HepG2 (cell line): ENCODE results near the gene LYSMD1.

ENCODE experiments used
- ZNF224 ChIP-seq: sonication (generic); formaldehyde crosslinking; IDR thresholded peaks from 2 replicates; pipeline ENCODE4 v1.5.0; 2020; ENCODE audit warnings: mild to moderate bottlenecking, missing genetic modification reagents
- TF ChIP-seq, protein P1 (sequence below): sonication (generic); formaldehyde crosslinking; IDR thresholded peaks from 2 replicates; pipeline ENCODE4 v1.8.1; 2023; ENCODE audit warnings: missing genetic modification reagents, inconsistent platforms, borderline replicate concordance
- TF ChIP-seq, protein P2 (sequence below): sonication (generic); formaldehyde crosslinking; IDR thresholded peaks from 2 replicates; pipeline ENCODE4 v1.5.0; 2020; ENCODE audit warnings: mild to moderate bottlenecking, missing genetic modification reagents, moderate library complexity

DNA sequence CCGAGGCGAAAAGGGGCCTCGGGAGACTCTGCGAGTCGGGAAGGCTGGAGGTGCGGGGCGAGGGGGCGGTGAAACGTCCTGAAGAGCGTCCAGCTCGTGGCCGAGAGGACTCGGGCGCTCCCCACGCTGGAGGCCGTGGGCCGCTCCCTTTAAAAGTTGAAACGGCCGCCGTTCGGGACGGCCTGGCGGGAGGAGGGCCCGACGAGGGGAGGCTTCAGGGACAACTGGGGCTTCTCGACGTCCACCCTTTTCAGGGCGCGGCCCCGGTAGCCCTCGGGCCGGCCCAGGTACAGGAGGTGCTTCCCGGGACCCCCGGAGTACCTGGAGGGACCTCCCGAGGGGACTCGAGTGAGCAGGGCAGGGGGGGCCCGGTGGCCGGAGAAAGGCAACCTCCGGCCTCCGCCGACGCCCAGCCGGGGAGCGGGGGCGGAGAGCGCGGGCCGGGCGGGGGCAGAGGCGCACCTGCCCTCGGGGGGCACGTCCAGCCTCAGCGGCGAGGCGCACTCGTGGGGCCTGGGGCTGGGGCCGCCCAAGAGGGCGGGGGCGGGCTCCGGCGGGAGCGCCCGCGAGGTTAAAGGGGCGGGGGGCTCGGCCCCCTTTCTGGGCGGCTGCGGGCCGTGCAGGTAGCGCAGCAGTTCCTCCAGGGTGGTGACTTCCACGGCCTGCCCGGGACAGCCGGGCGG, 33.2 kb downstream of the LYSMD1 start:
- TF ChIP-seq ZNF224 (CRISPR knock-in tag) = no peak
- TF ChIP-seq, protein P1, sequence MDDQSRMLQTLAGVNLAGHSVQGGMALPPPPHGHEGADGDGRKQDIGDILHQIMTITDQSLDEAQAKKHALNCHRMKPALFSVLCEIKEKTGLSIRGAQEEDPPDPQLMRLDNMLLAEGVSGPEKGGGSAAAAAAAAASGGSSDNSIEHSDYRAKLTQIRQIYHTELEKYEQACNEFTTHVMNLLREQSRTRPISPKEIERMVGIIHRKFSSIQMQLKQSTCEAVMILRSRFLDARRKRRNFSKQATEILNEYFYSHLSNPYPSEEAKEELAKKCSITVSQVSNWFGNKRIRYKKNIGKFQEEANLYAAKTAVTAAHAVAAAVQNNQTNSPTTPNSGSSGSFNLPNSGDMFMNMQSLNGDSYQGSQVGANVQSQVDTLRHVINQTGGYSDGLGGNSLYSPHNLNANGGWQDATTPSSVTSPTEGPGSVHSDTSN (CRISPR knock-in tag) = no peak
- TF ChIP-seq, protein P2, sequence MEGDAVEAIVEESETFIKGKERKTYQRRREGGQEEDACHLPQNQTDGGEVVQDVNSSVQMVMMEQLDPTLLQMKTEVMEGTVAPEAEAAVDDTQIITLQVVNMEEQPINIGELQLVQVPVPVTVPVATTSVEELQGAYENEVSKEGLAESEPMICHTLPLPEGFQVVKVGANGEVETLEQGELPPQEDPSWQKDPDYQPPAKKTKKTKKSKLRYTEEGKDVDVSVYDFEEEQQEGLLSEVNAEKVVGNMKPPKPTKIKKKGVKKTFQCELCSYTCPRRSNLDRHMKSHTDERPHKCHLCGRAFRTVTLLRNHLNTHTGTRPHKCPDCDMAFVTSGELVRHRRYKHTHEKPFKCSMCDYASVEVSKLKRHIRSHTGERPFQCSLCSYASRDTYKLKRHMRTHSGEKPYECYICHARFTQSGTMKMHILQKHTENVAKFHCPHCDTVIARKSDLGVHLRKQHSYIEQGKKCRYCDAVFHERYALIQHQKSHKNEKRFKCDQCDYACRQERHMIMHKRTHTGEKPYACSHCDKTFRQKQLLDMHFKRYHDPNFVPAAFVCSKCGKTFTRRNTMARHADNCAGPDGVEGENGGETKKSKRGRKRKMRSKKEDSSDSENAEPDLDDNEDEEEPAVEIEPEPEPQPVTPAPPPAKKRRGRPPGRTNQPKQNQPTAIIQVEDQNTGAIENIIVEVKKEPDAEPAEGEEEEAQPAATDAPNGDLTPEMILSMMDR = no peak
